H9 (cell line): ENCODE results near the gene CNTF. TPM values are rescaled to one million over a fixed set of nuclear protein-coding genes. Genes with fewer than 3 reads are reported as not detected.

Source experiments
- DNase-seq: peaks from one replicate; pipeline ENCODE4 v3.0.0-alpha.2; 2017
- H2AFZ ChIP-seq: one replicate; pipeline ENCODE4 v1.6.1; 2013; ENCODE audit warnings: mild to moderate bottlenecking, low read length, control low read depth, moderate library complexity
- H2AK5ac ChIP-seq: 2 replicates; pipeline ENCODE4 v1.6.1; 2013; ENCODE audit warnings: low read length, control low read depth, mixed read lengths; ENCODE audit not compliant: insufficient read length
- H2BK120ac ChIP-seq: one replicate; pipeline ENCODE4 v1.6.1; 2013; ENCODE audit warnings: low read depth, mild to moderate bottlenecking, low read length, control low read depth, inconsistent platforms; ENCODE audit not compliant: poor library complexity, severe bottlenecking
- H2BK12ac ChIP-seq: 2 replicates; pipeline ENCODE4 v1.6.1; 2013; ENCODE audit warnings: low read length, control low read depth, mixed read lengths, low read depth; ENCODE audit not compliant: insufficient read length
- H2BK15ac ChIP-seq: 2 replicates; pipeline ENCODE4 v1.6.1; 2013; ENCODE audit warnings: low read depth, low read length, control low read depth
- H2BK20ac ChIP-seq: one replicate; pipeline ENCODE4 v1.6.1; 2013; ENCODE audit warnings: low read depth, mild to moderate bottlenecking, low read length, control low read depth, inconsistent platforms; ENCODE audit not compliant: poor library complexity, severe bottlenecking
- H2BK5ac ChIP-seq: 2 replicates; pipeline ENCODE4 v1.6.1; 2013; ENCODE audit warnings: low read length, control low read depth, mixed read lengths; ENCODE audit not compliant: insufficient read length
- H3K14ac ChIP-seq: 2 replicates; pipeline ENCODE4 v1.6.1; 2013; ENCODE audit warnings: low read length, control low read depth; ENCODE audit not compliant: insufficient read depth
- H3K18ac ChIP-seq: 2 replicates; pipeline ENCODE4 v1.6.1; 2013; ENCODE audit warnings: low read depth, mild to moderate bottlenecking, mixed read lengths, low read length, control low read depth; ENCODE audit not compliant: insufficient read length
- H3K23ac ChIP-seq: 2 replicates; pipeline ENCODE4 v1.6.1; 2013; ENCODE audit warnings: low read length, control low read depth, mixed read lengths, low read depth; ENCODE audit not compliant: insufficient read length
- H3K23me2 ChIP-seq: 2 replicates; pipeline ENCODE4 v1.6.1; 2013; ENCODE audit warnings: low read depth, mild to moderate bottlenecking, mixed read lengths, low read length, control low read depth; ENCODE audit not compliant: insufficient read length, poor library complexity, severe bottlenecking
- H3K27ac ChIP-seq: 2 replicates; pipeline ENCODE4 v1.5.1; 2013; ENCODE audit warnings: low read length, control low read depth, mixed read lengths, low read depth; ENCODE audit not compliant: insufficient read length
- H3K27me3 ChIP-seq: 2 replicates; pipeline ENCODE4 v1.6.1; 2013; ENCODE audit warnings: low read length, control low read depth, inconsistent platforms; ENCODE audit not compliant: insufficient read depth
- H3K4ac ChIP-seq: 2 replicates; pipeline ENCODE4 v1.6.1; 2013; ENCODE audit warnings: low read depth, mild to moderate bottlenecking, control low read depth, inconsistent platforms, low read length, moderate library complexity
- H3K4me1 ChIP-seq: 2 replicates; pipeline ENCODE4 v1.6.1; 2013; ENCODE audit warnings: low read length, control low read depth, inconsistent platforms; ENCODE audit not compliant: insufficient read depth
- H3K4me2 ChIP-seq: 2 replicates; pipeline ENCODE4 v1.6.1; 2013; ENCODE audit warnings: low read length, control low read depth, mixed read lengths; ENCODE audit not compliant: insufficient read length, insufficient read depth
- H3K56ac ChIP-seq: 2 replicates; pipeline ENCODE4 v1.6.1; 2013; ENCODE audit warnings: low read depth, mild to moderate bottlenecking, mixed read lengths, low read length, control low read depth; ENCODE audit not compliant: insufficient read length
- H3K79me1 ChIP-seq: 2 replicates; pipeline ENCODE4 v1.6.1; 2013; ENCODE audit warnings: low read depth, mild to moderate bottlenecking, moderate library complexity, low read length, control low read depth, inconsistent platforms; ENCODE audit not compliant: insufficient read depth, poor library complexity, severe bottlenecking
- H3K79me2 ChIP-seq: 2 replicates; pipeline ENCODE4 v1.6.1; 2013; ENCODE audit warnings: low read length, control low read depth, inconsistent platforms; ENCODE audit not compliant: insufficient read depth
- H3K9ac ChIP-seq: 2 replicates; pipeline ENCODE4 v1.6.1; 2013; ENCODE audit warnings: low read length, control low read depth, mixed read lengths; ENCODE audit not compliant: insufficient read length; ENCODE audit errors: extremely low read depth
- H3K9me3 ChIP-seq: one replicate; pipeline ENCODE4 v1.6.1; 2013; ENCODE audit warnings: low read depth, low read length, inconsistent platforms; ENCODE audit not compliant: control insufficient read depth
- H3T11ph ChIP-seq: one replicate; pipeline ENCODE4 v1.6.1; 2013; ENCODE audit warnings: mild to moderate bottlenecking, low read length, control low read depth, inconsistent platforms
- H4K20me1 ChIP-seq: one replicate; pipeline ENCODE4 v1.6.1; 2013; ENCODE audit not compliant: control insufficient read depth, insufficient read length, insufficient read depth
- H4K5ac ChIP-seq: 2 replicates; pipeline ENCODE4 v1.6.1; 2013; ENCODE audit warnings: low read depth, mild to moderate bottlenecking, mixed read lengths, low read length, control low read depth; ENCODE audit not compliant: insufficient read length
- H4K8ac ChIP-seq: replicated peaks from 2 replicates; pipeline ENCODE4 v1.6.1; 2013; ENCODE audit warnings: low read length, control low read depth, mixed read lengths, low read depth; ENCODE audit not compliant: insufficient read length
- H4K91ac ChIP-seq: 2 replicates; pipeline ENCODE4 v1.6.1; 2013; ENCODE audit warnings: low read depth, mild to moderate bottlenecking, moderate library complexity, mixed read lengths, low read length, control low read depth; ENCODE audit not compliant: insufficient read length
- H3K27ac Mint-ChIP-seq, 3 experiments: 2 replicates in 2 of 3; 3 replicates in 1 of 3; pipeline ENCODE4 v1.8.0; 2020 to 2021; ENCODE audit warnings: mixed read lengths in 3 of 3, mild to moderate bottlenecking in 1 of 3, moderate library complexity in 1 of 3
- H3K27me3 Mint-ChIP-seq: 2 replicates; pipeline ENCODE4 v1.8.0; 2021; ENCODE audit warnings: low read depth, mild to moderate bottlenecking, moderate library complexity, mixed read lengths
- H3K36me3 Mint-ChIP-seq, 3 experiments: 2 replicates in 2 of 3; 3 replicates in 1 of 3; pipeline ENCODE4 v1.8.0; 2020 to 2021; ENCODE audit warnings: low read depth in 3 of 3, mixed read lengths in 3 of 3; ENCODE audit not compliant: insufficient read depth in 1 of 3
- H3K4me1 Mint-ChIP-seq, 2 experiments: 2 replicates each; pipeline ENCODE4 v1.8.0; 2020; ENCODE audit warnings: mixed read lengths in 2 of 2
- H3K4me3 Mint-ChIP-seq, 2 experiments: 2 replicates in 1 of 2; 3 replicates in 1 of 2; pipeline ENCODE4 v1.8.0; 2020 to 2021; ENCODE audit warnings: mild to moderate bottlenecking in 2 of 2, mixed read lengths in 2 of 2, moderate library complexity in 1 of 2
- H3K9me3 Mint-ChIP-seq, 2 experiments: 2 replicates in 1 of 2; 3 replicates in 1 of 2; pipeline ENCODE4 v1.8.0; 2020; ENCODE audit warnings: mild to moderate bottlenecking in 2 of 2, mixed read lengths in 2 of 2, moderate library complexity in 1 of 2
- total RNA-seq: library from RNA; stranded (reverse); gene quantifications from 2 replicates; pipeline ENCODE4 v1.2.1, GENCODE V29; 2021
- TF ChIP-seq, protein P1 (sequence below): fragments of 200-600 bp; sonication (generic); conservative IDR thresholded peaks from 3 replicates; pipeline ENCODE4 v1.8.0; 2021; ENCODE audit warnings: antibody characterized with exemption, mild to moderate bottlenecking

CNTF gene
- total RNA-seq, 1 experiment from 2014 or later = 3.5 TPM

- Mint-ChIP-seq H3K27me3 (peaks cover 2% of the 10 kb centered on the region), H3K4me1 (peaks cover under 1 to 3% of the 10 kb centered on the region in 2 experiments; a peak in 2 of 4 replicates), H3K9me3 (peaks cover 28 to 32% of the 10 kb centered on the region in 2 experiments), H3K27ac (no peak overlapping the region), H3K4me3 (no peak overlapping the region), H3K36me3 (peaks cover 7 to 10% (median 8%) of the 10 kb centered on the region in 3 experiments; a peak in 5 of 7 replicates)
- H3K79me2 ChIP-seq = no peaks in the 10 kb centered on the region
- no peak overlapping the region for H2BK5ac ChIP-seq
- H3K4ac ChIP-seq = no peak overlapping the region
- no peak overlapping the region for H3K56ac ChIP-seq
- no peak overlapping the region for H3K4me2 ChIP-seq
- H3K79me1 ChIP-seq = no peaks in the 10 kb centered on the region
- no peak overlapping the region for H4K5ac ChIP-seq
- no peak overlapping the region for H3K14ac ChIP-seq
- no peak overlapping the region for H2BK15ac ChIP-seq
- no peak overlapping the region for H2BK120ac ChIP-seq
- no peak overlapping the region for H3T11ph ChIP-seq
- H2AK5ac ChIP-seq = no peak overlapping the region
- H4K91ac ChIP-seq = no peak overlapping the region
- H4K8ac ChIP-seq = no peak overlapping the region
- TF ChIP-seq, protein P1, sequence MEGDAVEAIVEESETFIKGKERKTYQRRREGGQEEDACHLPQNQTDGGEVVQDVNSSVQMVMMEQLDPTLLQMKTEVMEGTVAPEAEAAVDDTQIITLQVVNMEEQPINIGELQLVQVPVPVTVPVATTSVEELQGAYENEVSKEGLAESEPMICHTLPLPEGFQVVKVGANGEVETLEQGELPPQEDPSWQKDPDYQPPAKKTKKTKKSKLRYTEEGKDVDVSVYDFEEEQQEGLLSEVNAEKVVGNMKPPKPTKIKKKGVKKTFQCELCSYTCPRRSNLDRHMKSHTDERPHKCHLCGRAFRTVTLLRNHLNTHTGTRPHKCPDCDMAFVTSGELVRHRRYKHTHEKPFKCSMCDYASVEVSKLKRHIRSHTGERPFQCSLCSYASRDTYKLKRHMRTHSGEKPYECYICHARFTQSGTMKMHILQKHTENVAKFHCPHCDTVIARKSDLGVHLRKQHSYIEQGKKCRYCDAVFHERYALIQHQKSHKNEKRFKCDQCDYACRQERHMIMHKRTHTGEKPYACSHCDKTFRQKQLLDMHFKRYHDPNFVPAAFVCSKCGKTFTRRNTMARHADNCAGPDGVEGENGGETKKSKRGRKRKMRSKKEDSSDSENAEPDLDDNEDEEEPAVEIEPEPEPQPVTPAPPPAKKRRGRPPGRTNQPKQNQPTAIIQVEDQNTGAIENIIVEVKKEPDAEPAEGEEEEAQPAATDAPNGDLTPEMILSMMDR = no peak
- no peaks in the 10 kb centered on the region for H3K27me3 ChIP-seq
- no peak overlapping the region for H2BK20ac ChIP-seq
- H3K9ac ChIP-seq = no peak overlapping the region
- no peak overlapping the region for H2BK12ac ChIP-seq
- H2AFZ ChIP-seq = no peak overlapping the region
- H3K27ac ChIP-seq = no peak overlapping the region
- H3K9me3 ChIP-seq = peaks cover 22% of the 10 kb centered on the region
- H4K20me1 ChIP-seq = no peaks in the 10 kb centered on the region
- H3K23ac ChIP-seq = no peak overlapping the region
- no peaks in the 10 kb centered on the region for H3K23me2 ChIP-seq
- H3K18ac ChIP-seq = no peak overlapping the region
- DNase-seq = no peak
- no peaks in the 10 kb centered on the region for H3K4me1 ChIP-seq
These were observed 23.4 kb downstream of the CNTF start for GRCh38 chr11:58645854-58646253.
